ENCODE results near the gene SIPA1L2. TPM values are rescaled to one million over a fixed set of nuclear protein-coding genes. Genes with fewer than 3 reads are reported as not detected.

SIPA1L2 gene
- total RNA-seq, 1 experiment from 2014 or later, result 13.2 TPM

GRCh38 chr1:232587141-232588008 is 42.6 kb downstream of the SIPA1L2 start:
- H3K36me3 Mint-ChIP-seq (ENCODE audit: insufficient read depth, unreplicated experiment), result no peaks in the 10 kb centered on the region
- POLR2A ChIA-PET, result no interaction called here
- H3K4me3 Mint-ChIP-seq (ENCODE audit: unreplicated experiment), result no peak overlapping the region
- H3K4me1 ChIP-seq, result no peaks in the 10 kb centered on the region
- intact Hi-C loops (cut with micrococcal nuclease; ENCODE audit: unreplicated experiment), result no loop called here
- BruUV-seq (replicated peaks), result no TSS peak
- H3K27me3 ChIP-seq (replicated peaks; ENCODE audit: control insufficient read depth, insufficient read depth, low read length), result no peaks in the 10 kb centered on the region
- no peak overlapping the region for H3K27ac Mint-ChIP-seq (ENCODE audit: unreplicated experiment)
- CTCF ChIA-PET, result interaction anchor here (0.5 to 0.6 kb wide), 2 partner anchors 10 to 127 kb away, joined by 3 to 8 read pairs; no protein-coding TSS in a partner anchor
- H3K4me1 Mint-ChIP-seq (ENCODE audit: low read depth, unreplicated experiment), result no peaks in the 10 kb centered on the region
- TF ChIP-seq, protein P1, sequence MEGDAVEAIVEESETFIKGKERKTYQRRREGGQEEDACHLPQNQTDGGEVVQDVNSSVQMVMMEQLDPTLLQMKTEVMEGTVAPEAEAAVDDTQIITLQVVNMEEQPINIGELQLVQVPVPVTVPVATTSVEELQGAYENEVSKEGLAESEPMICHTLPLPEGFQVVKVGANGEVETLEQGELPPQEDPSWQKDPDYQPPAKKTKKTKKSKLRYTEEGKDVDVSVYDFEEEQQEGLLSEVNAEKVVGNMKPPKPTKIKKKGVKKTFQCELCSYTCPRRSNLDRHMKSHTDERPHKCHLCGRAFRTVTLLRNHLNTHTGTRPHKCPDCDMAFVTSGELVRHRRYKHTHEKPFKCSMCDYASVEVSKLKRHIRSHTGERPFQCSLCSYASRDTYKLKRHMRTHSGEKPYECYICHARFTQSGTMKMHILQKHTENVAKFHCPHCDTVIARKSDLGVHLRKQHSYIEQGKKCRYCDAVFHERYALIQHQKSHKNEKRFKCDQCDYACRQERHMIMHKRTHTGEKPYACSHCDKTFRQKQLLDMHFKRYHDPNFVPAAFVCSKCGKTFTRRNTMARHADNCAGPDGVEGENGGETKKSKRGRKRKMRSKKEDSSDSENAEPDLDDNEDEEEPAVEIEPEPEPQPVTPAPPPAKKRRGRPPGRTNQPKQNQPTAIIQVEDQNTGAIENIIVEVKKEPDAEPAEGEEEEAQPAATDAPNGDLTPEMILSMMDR (IDR thresholded peaks at IDR 0.05; ENCODE audit: insufficient read depth in 1 of 2, low read depth in 1 of 2, low read length in 1 of 2, severe bottlenecking in 1 of 2, unreplicated experiment in 1 of 2), result no peak
- H3K9me3 ChIP-seq, result no peaks in the 10 kb centered on the region
- no peaks in the 10 kb centered on the region for H3K36me3 ChIP-seq (ENCODE audit: control insufficient read depth, insufficient read depth, low read length)
- H3K4me3 ChIP-seq (ENCODE audit: low read depth, low read length), result no peak overlapping the region
- no peaks in the 10 kb centered on the region for H3K9me3 Mint-ChIP-seq (ENCODE audit: unreplicated experiment)
- no peak for DNase-seq
- no peaks in the 10 kb centered on the region for H3K27me3 Mint-ChIP-seq (ENCODE audit: insufficient read depth, unreplicated experiment)

DNA sequence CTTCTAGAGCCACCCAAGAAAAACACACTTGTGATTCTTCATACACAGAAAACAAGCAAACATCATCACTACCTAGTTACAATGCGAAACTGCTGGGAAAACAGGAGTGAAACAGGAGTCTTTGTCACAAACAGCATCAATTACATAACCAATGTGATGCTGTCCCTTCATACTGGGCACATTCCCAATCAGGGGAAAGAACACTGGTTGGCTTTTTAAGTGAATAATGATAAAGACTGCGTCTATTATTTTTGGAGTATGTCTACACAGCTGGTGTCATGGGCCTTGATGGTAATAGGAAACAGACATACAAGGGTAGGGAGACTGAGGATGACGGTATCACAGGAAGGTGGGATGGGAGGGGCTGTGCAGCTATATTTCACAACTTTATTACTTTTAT is 43.3 kb downstream of the SIPA1L2 start:
- H3K4me1 ChIP-seq, result no peaks in the 10 kb centered on the region
- H3K9me3 Mint-ChIP-seq (ENCODE audit: unreplicated experiment), result no peaks in the 10 kb centered on the region
- no peaks in the 10 kb centered on the region for H3K36me3 Mint-ChIP-seq (ENCODE audit: insufficient read depth, unreplicated experiment)
- no TSS peak for BruUV-seq (replicated peaks)
- no peaks in the 10 kb centered on the region for H3K27me3 Mint-ChIP-seq (ENCODE audit: insufficient read depth, unreplicated experiment)
- no peak overlapping the region for H3K4me3 Mint-ChIP-seq (ENCODE audit: unreplicated experiment)
- intact Hi-C loops (cut with micrococcal nuclease; ENCODE audit: unreplicated experiment), result no loop called here
- H3K36me3 ChIP-seq (ENCODE audit: control insufficient read depth, insufficient read depth, low read length), result no peaks in the 10 kb centered on the region
- no peak for DNase-seq
- no peak overlapping the region for H3K4me3 ChIP-seq (ENCODE audit: low read depth, low read length)
- TF ChIP-seq, protein P1 (IDR thresholded peaks at IDR 0.05; ENCODE audit: insufficient read depth in 1 of 2, low read depth in 1 of 2, low read length in 1 of 2, severe bottlenecking in 1 of 2, unreplicated experiment in 1 of 2), result no peak
- H3K4me1 Mint-ChIP-seq (ENCODE audit: low read depth, unreplicated experiment), result no peaks in the 10 kb centered on the region
- CTCF ChIA-PET, result no interaction called here
- POLR2A ChIA-PET, result no interaction called here
- no peak overlapping the region for H3K27ac Mint-ChIP-seq (ENCODE audit: unreplicated experiment)
- H3K9me3 ChIP-seq, result no peaks in the 10 kb centered on the region
- no peaks in the 10 kb centered on the region for H3K27me3 ChIP-seq (replicated peaks; ENCODE audit: control insufficient read depth, insufficient read depth, low read length)

- TF ChIP-seq, protein P1 (IDR thresholded peaks at IDR 0.05; ENCODE audit: insufficient read depth in 1 of 2, low read depth in 1 of 2, low read length in 1 of 2, severe bottlenecking in 1 of 2, unreplicated experiment in 1 of 2), result no peak
- Histone ChIP-seq H3K4me1 (no peaks in the 10 kb centered on the region), H3K9me3 (no peaks in the 10 kb centered on the region), H3K27me3 (replicated peaks; ENCODE audit: control insufficient read depth, insufficient read depth, low read length) (no peaks in the 10 kb centered on the region), H3K36me3 (ENCODE audit: control insufficient read depth, insufficient read depth, low read length) (no peaks in the 10 kb centered on the region), H3K4me3 (ENCODE audit: low read depth, low read length) (no peak overlapping the region)
- Mint-ChIP-seq H3K4me1 (ENCODE audit: low read depth, unreplicated experiment) (no peaks in the 10 kb centered on the region), H3K36me3 (ENCODE audit: insufficient read depth, unreplicated experiment) (no peaks in the 10 kb centered on the region), H3K27me3 (ENCODE audit: insufficient read depth, unreplicated experiment) (no peaks in the 10 kb centered on the region), H3K4me3 (ENCODE audit: unreplicated experiment) (no peak overlapping the region), H3K27ac (ENCODE audit: unreplicated experiment) (no peak overlapping the region), H3K9me3 (ENCODE audit: unreplicated experiment) (no peaks in the 10 kb centered on the region)
- BruUV-seq (replicated peaks), result no TSS peak
- intact Hi-C loops (cut with micrococcal nuclease; ENCODE audit: unreplicated experiment), result no loop called here
- DNase-seq, result no peak
- ChIA-PET CTCF (no interaction called here), POLR2A (no interaction called here)
These were observed 44.4 kb downstream of the SIPA1L2 start for GRCh38 chr1:232585486-232585885.

Measured in Caco-2 (cell line).